ENCODE results near the gene WNT8B.

The WNT8B gene

DNA sequence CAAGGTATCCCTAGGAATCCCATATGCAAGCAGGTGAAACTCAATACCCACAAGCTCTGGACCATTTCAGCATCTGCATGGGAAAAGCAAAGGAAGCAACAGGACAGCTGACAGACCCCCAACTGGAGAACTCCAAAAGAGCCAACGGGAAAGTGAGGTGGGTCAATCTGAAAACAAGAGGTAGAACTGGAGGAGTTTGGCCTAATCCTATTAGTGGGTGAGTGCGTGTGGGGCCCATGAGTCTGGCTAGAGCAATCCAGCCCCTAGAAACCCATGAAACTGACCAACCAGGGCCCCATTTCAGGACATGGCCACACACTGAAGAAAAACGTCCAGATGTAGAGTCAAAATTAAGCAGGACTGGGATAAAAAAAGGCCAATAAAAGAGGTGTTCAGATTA is 26.6 kb upstream of the WNT8B start:
- Histone ChIP-seq H3K27ac (no peak overlapping the region), H3K4me3 (ENCODE audit: low read depth, low read length) (no peak overlapping the region), H3K27me3 (replicated peaks) (no peaks in the 10 kb centered on the region), H3K36me3 (replicated peaks) (no peaks in the 10 kb centered on the region)
- in situ Hi-C loops (cut with HindIII; ENCODE audit: low pct_ligation_motif_present, low sequenced_read_pairs): loop anchor here (25.0 kb wide), 1 partner anchor 99 kb away; the partner anchor contains the start of genes PKD2L1 and SCD
- TF ChIP-seq, protein P1, sequence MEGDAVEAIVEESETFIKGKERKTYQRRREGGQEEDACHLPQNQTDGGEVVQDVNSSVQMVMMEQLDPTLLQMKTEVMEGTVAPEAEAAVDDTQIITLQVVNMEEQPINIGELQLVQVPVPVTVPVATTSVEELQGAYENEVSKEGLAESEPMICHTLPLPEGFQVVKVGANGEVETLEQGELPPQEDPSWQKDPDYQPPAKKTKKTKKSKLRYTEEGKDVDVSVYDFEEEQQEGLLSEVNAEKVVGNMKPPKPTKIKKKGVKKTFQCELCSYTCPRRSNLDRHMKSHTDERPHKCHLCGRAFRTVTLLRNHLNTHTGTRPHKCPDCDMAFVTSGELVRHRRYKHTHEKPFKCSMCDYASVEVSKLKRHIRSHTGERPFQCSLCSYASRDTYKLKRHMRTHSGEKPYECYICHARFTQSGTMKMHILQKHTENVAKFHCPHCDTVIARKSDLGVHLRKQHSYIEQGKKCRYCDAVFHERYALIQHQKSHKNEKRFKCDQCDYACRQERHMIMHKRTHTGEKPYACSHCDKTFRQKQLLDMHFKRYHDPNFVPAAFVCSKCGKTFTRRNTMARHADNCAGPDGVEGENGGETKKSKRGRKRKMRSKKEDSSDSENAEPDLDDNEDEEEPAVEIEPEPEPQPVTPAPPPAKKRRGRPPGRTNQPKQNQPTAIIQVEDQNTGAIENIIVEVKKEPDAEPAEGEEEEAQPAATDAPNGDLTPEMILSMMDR (IDR thresholded peaks at IDR 0.05; ENCODE audit: low read depth, low read length, missing control alignments): no peak
- no peak for DNase-seq

DNA sequence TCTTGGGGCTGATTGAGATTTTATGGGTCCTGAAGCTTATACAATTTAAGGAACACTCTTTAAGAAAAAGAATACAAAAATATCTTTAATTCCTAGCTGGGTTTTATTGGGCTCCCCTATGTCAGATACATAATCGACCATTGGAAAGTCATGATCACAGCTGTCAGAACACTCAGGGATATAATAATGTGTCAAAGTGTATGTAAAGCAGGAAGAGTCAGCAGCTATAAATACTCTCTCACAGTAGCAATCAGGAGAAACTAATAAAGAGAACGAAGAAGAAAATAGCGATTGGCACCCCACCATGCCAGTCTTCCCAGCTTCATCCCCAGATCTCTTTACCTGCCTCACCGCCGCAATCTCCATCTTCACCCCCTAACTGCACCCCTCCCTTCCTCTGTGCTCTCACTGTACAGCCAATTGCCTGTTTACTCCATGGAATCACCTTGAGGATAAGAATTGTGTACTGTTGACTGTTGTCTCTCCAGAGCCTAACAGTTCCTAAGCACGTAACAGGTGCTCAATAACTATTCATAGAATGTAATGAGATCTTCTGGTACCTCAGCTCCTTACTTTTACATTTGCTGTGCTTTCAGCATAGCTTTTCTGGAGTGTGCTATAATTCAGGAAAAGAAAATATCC is 24.0 kb upstream of the WNT8B start:
- Histone ChIP-seq H3K27me3 (replicated peaks) (no peaks in the 10 kb centered on the region), H3K36me3 (replicated peaks) (no peaks in the 10 kb centered on the region), H3K27ac (no peak overlapping the region), H3K4me3 (ENCODE audit: low read depth, low read length) (no peak overlapping the region)
- DNase-seq: no peak
- TF ChIP-seq, protein P1 (IDR thresholded peaks at IDR 0.05; ENCODE audit: low read depth, low read length, missing control alignments): no peak
- in situ Hi-C loops (cut with HindIII; ENCODE audit: low pct_ligation_motif_present, low sequenced_read_pairs): loop anchor here (25.0 kb wide), 1 partner anchor 101 kb away; the partner anchor contains the start of genes PKD2L1 and SCD

DNA sequence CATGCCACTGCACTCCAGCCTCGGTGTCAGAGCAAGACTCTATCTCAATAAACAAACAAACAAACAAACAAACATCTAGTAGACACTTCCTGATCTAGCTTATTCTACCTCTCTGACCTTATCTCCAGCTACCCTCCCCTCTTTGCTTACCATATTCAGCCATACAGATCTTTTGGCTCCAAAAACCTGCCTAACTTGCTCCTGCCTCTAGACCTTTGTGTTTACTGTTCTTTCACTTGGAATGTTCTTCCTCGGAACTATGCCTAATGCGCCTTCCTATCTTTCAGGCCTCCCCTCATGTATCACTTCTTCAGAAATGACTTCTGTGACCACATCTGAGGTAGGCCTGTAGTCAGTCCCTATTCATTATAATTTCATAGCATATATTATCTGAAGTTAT is 20.3 kb upstream of the WNT8B start:
- Histone ChIP-seq H3K36me3 (replicated peaks) (no peaks in the 10 kb centered on the region), H3K27me3 (replicated peaks) (no peaks in the 10 kb centered on the region), H3K27ac (no peak overlapping the region), H3K4me3 (ENCODE audit: low read depth, low read length) (no peak overlapping the region)
- no peak for DNase-seq
- in situ Hi-C loops (cut with HindIII; ENCODE audit: low pct_ligation_motif_present, low sequenced_read_pairs): loop anchor here (25.0 kb wide), 1 partner anchor 105 kb away; the partner anchor contains the start of genes PKD2L1 and SCD
- TF ChIP-seq, protein P1 (IDR thresholded peaks at IDR 0.05; ENCODE audit: low read depth, low read length, missing control alignments): no peak

DNA sequence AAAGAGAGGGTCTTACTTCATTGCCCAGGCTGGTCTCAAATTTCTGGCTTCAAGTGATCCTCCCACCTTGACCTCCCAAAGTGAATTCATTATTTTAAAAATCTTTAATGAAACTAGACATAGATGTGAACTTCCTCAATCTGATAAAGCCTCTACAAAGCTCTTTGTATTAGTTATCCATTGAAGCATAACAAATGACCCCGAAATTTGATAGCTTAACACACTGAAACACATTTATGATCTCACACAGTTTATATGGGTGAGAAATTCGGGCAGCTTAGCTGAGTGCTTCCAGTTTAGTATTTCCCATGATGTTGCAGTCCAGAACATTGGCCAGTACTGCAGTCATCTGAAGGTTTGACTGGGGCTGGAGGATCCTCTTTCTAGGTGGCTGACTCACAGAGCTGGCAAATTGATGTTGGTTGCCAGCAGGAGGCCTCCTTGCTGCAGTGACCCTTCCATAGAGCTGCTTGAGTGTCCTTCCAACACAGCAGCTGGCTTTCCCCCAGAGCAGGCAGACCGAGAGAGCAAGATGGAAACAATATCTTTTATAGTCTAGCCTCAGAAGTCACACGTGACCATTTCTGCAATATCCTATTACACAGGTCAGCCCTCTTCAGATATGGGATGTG is 16.6 kb upstream of the WNT8B start:
- no peak overlapping the region for H3K4me3 ChIP-seq (ENCODE audit: low read depth, low read length)
- no peak overlapping the region for H3K27ac ChIP-seq
- H3K36me3 ChIP-seq (replicated peaks): no peaks in the 10 kb centered on the region
- TF ChIP-seq, protein P1 (IDR thresholded peaks at IDR 0.05; ENCODE audit: low read depth, low read length, missing control alignments): no peak
- no peaks in the 10 kb centered on the region for H3K27me3 ChIP-seq (replicated peaks)
- in situ Hi-C loops (cut with HindIII; ENCODE audit: low pct_ligation_motif_present, low sequenced_read_pairs): loop anchor here (25.0 kb wide), 1 partner anchor 109 kb away; the partner anchor contains the start of genes PKD2L1 and SCD
- DNase-seq: no peak

DNA sequence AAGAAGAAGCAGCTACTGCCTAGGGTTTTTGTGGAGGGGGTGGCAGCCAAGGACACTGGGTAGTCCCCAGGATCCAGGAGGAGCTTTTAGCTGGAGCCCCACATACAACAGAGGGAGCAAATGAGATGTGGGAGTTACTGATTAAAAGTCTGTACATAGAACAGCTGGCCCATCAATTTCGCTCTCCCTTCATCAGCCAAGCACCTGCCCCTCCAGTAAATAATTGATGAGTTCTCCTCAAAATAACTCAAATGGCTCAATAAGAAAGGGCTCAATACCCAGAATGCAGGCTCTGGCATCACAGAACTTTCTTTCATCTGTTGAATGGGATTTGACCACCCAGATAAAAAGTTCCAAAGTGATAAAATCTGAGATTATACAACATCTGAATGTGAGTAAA is 15.1 kb upstream of the WNT8B start:
- no peak overlapping the region for H3K27ac ChIP-seq
- H3K27me3 ChIP-seq (replicated peaks): no peaks in the 10 kb centered on the region
- no peak overlapping the region for H3K4me3 ChIP-seq (ENCODE audit: low read depth, low read length)
- no peak for DNase-seq
- in situ Hi-C loops (cut with HindIII; ENCODE audit: low pct_ligation_motif_present, low sequenced_read_pairs): loop anchor here (25.0 kb wide), 1 partner anchor 110 kb away; the partner anchor contains the start of genes PKD2L1 and SCD
- H3K36me3 ChIP-seq (replicated peaks): no peaks in the 10 kb centered on the region
- TF ChIP-seq, protein P1 (IDR thresholded peaks at IDR 0.05; ENCODE audit: low read depth, low read length, missing control alignments): no peak

All from brain microvascular endothelial cell (primary cell).